Hepatocyte (in vitro differentiated cells): ENCODE data around the gene GPR75.

Experiments used
- EZH2phosphoT487 ChIP-seq: fragments of 200-600 bp; sonication (generic); IDR thresholded peaks from one replicate; pipeline ENCODE4 v1.6.1; 2018; ENCODE audit warnings: antibody characterized with exemption, mild to moderate bottlenecking, low read depth, moderate library complexity; ENCODE audit not compliant: unreplicated experiment, severe bottlenecking
- TF ChIP-seq, protein P1 (sequence below): fragments of 200-600 bp; sonication (generic); IDR thresholded peaks from 2 replicates; pipeline ENCODE4 v1.5.1; 2016; ENCODE audit warnings: antibody characterized with exemption, mild to moderate bottlenecking; ENCODE audit not compliant: poor library complexity

DNA sequence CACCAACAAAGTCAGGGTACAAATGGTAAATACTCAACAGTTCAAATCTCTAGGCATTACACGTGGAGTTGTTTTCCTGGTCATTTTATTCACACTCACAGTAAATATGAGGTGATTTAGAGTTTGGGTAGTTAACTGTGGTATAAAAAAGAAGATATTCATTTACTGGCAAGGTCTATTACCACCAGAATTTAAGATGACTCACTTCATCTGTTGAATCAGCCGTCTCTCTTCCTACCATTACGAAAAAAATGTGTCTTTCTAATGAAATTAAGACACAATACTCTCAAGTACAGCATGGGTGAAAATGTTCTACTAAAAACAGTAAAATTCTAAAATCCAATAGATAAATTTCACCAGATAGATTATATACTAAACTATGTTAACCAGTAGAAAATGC, 21.0 kb upstream of the GPR75 start:
- TF ChIP-seq, protein P1, sequence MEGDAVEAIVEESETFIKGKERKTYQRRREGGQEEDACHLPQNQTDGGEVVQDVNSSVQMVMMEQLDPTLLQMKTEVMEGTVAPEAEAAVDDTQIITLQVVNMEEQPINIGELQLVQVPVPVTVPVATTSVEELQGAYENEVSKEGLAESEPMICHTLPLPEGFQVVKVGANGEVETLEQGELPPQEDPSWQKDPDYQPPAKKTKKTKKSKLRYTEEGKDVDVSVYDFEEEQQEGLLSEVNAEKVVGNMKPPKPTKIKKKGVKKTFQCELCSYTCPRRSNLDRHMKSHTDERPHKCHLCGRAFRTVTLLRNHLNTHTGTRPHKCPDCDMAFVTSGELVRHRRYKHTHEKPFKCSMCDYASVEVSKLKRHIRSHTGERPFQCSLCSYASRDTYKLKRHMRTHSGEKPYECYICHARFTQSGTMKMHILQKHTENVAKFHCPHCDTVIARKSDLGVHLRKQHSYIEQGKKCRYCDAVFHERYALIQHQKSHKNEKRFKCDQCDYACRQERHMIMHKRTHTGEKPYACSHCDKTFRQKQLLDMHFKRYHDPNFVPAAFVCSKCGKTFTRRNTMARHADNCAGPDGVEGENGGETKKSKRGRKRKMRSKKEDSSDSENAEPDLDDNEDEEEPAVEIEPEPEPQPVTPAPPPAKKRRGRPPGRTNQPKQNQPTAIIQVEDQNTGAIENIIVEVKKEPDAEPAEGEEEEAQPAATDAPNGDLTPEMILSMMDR = no peak
- TF ChIP-seq EZH2phosphoT487 = no peak
